TTC549 (cell line): ENCODE results near the gene TNFSF15.

Source experiments
- FAIRE-seq: peaks from 2 replicates; lab custom pipeline; 2012; peaks lifted over from hg19 to GRCh38; lab: Jason Lieb, UNC

TNFSF15 gene

DNA sequence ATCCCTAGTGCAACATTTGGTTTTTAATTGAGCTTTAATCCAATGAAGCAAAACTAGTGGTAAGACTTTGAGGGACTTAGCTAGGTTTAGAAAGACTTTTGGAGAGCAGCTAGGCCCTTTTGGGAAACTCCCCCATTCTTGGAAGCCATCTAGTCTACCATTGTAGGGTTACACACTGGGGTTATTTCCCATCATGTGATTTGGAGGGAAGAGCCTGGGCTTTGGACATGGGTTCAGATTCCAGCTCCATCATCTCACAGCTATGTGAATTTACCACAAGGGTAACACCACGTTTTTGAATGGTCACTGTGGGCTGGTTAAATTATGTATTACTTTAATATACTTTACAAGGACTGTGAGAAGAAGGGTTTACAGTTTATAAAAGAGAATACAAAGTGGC lies 18.3 kb upstream of the TNFSF15 start:
- FAIRE-seq = no peak

DNA sequence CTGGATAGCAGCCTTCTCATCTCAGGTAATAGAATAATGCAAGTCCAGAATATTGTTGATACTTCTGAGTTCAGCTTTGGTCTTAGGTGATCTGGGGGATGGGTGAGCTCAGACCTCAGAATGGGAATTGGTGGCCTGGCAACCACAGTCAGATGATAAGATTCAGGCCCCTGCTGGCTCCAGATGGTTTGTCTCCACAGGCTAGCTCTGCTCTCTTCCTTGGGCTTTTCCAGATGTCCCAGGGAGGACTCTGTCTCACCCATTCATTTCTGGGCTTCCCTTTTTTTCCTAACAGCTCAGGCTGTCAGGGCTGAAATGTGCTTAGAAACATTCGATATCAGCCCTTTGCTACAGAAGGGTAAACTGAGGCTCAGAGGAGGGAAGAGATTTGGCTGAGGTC lies 17.6 kb upstream of the TNFSF15 start:
- FAIRE-seq = no peak

DNA sequence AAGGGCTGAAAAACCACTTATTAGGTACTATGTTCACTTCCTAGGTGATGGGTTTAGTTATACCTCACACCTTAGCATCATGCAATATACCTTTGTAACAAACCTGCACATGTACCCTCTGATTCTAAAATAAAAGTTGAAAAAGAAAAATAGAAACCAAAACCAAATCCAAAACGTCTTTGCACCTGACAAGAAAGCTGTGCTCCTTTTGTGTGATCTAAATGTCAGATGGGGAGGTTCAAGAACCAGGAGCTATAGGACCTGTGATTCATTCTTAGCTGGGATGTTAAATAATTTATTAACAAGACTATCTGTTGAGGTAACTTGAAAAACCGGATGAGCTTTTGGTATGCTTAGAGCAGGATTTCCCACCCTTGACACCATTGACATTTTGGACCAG lies 16.9 kb upstream of the TNFSF15 start:
- FAIRE-seq = no peak

DNA sequence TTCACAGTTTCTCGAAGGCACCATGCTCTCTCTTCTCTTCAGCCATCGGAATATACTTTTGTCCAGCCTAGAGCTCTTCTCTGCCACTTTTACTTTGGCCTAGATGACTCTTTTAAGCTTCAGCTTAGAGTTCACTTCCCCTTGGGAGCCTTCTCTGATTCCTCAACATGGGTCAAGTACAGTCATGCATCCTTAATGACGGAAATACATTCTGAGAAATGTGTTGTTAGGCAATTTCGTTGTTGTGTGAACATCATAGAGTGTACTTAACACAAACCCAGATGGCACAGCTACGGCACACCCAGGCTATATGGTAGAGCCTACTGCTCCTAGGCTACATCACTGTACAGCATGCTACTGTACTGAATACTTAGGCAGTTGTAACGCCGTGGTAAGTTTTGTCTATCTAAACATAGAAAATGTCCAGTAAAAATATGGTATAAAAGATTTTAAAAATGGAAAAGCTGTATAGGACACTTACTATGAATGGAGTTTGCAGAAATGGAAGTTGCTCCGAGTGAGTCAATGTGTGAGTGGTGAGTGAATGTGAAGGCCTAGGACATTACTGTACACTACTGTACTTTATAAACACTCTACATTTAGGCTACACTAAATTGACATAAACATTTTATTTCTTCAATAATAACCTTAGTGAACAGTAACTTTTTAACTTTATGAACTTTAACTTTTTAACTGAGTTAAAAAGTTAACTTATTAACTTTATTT lies 15.1 kb upstream of the TNFSF15 start:
- FAIRE-seq = no peak

DNA sequence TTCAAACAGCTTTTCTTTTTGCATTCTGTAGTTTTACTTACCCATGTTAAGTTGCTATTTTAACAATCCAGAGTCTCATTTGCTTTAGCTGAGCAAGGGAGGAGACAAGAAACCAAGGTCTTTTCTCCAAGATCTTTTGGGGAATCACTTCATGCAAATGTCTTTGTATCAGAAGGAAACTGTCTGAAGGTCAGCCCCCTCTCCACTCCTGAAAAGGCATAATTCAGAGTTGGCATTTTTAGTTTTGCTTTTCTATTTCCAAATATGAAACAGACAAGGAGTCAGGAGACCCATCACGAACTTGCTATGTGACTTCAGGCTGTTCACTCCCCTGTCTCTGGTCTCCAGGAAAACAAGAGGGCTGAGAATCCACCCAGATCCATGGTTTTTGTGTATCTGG lies 12.3 kb upstream of the TNFSF15 start:
- no peak for FAIRE-seq

DNA sequence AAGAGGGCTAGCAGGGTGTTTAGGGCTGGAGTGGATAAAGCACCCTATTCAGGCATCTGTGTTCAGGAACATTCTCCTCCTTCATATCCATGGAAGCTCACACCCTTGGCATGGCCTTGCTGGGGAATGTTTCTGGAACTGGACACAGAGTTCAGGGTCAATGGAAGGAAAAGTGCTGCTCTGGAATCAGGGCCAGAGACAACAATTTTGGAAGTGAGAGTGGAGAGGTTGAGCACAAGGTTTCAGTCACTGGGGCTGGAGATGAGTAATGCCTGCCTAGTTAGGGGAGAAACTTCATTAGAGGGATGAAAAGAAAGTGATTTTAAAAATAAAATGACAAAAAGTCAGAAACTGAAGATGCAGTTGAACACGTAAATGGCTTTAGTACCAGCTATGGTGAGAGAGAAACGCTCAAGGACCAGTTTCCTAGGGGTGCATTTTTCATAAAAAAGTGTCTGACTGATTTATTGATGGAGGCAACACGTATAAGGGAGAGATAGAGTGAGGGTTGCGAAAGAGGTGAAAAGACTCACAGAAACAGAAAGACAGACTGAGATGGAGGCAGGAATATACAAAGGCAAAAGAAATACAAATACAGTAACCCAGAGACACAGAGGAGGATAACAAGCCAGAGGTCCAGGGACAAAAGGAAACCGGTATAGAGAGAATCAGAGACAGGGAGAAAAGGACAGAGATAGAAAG lies 8.0 kb upstream of the TNFSF15 start:
- no peak for FAIRE-seq

DNA sequence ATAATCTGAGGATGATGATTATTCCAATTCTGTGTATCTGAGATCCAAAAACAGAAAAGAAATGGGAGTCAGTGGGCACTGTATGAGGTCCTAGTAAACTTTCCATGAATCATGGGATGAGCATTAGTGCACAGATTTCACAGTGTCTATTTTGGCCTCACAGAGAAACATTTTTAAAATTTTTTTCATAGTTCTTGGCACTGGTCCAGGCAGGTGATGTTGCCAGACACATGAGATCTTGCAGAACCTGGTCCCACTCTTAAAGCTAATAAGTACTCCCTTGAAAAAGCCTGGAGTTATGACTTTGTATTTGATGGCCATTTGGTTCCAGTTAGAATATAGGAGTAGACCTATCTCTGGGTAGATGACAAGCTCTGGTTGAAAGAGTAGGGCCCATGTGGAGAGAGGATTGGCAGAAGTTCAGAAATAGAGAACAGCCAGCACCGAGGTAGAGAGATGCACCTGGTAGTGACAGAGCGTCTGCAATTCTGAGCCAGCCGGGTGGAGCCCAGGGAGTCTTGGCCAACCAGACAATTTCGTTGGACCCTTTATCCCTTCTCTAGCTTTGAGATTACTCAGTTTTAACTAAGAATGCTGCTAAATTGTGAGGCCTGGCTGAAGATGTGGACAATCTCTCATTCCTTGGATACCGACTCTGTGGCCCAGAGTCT lies 6.3 kb upstream of the TNFSF15 start:
- no peak for FAIRE-seq

DNA sequence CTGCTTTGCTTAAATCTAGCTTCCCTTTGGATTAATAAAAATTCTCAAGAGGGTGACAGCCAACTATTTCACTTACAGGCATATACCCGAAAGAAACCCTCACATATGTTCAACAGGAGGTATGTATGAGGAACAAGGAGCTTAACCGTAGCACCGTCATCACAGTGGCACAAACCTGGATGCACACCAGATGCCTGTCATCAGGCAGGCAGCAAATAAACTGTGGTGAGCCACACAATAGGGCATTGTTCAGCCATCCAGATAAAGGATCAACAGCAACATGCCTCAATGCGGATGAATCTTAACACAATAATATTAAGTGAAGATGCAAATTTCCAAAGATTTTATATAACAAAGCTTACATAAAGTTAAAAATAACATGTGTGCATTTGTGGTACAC lies 5.5 kb upstream of the TNFSF15 start:
- FAIRE-seq = no peak

DNA sequence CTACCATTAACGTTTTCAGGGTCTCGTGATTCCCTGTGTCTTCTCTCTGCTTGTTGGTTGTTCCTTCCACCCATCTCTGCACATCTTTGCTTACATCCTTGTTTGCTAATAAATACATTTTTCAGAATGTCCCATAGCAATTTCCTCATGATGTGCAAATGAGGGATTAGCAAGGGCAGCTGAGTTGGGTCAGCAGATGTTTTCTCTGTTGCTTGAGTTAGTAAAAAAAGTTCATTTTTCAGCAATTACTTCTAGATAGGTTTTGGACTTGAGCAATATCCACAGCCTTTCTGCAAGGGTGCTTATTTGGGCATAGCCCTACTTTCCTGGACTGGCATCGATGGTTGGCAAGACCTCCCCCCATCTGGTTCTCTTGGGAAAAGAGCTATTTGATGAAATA lies 4.8 kb upstream of the TNFSF15 start:
- no peak for FAIRE-seq

DNA sequence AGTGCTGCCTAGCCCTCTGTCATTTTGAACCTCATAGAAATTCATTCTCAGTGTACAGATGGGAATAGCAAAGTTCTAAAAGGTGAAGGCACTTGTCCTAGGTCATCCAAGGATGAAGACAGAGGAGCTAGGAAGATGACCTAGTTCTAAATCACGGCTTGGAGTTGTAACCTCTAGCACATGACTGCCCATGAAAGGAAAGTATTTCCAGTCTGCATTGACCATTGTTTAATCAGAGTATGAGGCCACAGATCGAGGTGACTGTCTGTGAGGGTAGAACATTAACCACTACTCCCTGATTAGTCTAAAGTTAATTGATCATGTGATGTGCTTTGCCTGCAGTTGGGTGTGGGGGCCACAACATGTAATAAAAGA lies 674 bp upstream of the TNFSF15 start:
- no peak for FAIRE-seq

DNA sequence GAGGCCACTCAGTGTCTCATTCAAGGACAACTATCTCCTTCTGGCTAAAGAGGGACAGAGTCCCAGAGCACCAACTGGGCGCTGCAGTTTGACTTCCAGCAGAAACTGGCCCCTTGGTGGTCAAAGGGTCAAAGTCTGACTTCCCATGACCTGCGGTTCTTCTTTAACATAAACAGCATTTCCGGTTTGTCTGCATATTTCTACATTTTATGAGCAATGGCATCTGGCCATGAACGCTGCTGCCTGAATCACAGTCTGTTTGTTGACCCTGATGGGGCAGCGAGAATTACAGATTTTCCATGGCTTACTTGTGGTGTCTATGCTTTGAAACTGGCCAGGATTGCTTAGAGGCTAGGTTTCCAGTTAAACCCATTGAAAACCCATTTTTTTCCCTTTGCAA lies 1.3 kb downstream of the TNFSF15 start:
- no peak for FAIRE-seq

DNA sequence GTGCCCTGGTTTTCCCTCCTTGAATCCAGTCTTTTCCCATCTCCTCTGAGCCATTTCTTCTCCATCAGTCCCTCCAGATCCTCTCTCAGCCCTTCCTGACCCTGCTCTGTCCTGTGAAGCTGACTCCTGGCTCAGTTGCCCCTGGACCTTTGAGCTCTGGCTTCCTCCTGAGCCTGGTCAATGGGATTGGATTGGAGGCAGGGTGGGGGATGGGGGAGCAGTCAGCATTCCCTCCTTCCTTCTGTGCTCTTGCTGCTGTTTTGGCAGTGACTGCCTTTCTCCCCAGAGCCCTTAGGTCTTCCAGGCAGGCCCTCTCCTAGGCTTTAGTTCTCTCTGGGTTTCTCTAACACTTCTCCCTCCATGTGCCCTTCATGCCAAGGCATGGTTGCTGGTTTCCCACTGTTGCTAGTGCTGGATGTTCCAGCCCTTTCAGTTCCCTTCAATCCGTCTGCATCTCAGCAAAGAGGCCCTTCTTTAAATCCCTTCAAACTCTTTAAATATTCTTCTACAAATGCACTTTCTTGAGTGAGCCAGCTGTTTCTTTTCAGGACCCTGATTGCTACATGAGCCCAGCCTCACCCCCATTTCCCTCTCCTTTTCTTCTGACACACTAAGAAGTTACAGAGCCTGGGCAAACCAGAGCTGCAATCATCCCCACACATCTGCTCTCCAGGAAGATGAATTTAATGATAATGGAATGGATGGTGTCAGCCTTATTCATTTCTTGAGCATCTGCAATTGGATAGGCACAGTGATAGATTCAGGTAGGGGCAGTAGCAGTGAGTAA lies 2.2 kb downstream of the TNFSF15 start:
- FAIRE-seq = no peak

DNA sequence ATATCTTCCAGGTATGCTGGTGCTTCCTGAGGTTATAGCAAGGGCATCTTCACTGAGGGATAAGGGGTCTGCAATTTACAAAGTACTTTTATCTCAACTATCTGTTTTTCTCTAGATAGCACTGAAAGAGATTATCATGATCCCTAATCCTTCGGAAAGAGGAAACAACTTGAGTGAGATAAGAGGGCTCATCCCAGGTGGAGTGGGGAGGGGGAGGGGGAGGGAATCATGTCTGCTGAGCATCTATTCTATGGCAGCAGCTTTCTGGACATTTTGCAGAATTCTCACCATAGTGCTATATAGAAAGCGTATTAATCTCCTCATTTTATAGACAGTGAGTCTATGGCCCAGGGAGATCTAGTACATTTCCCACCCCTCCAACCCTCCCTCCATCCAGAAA lies 5.9 kb downstream of the TNFSF15 start:
- FAIRE-seq = no peak

DNA sequence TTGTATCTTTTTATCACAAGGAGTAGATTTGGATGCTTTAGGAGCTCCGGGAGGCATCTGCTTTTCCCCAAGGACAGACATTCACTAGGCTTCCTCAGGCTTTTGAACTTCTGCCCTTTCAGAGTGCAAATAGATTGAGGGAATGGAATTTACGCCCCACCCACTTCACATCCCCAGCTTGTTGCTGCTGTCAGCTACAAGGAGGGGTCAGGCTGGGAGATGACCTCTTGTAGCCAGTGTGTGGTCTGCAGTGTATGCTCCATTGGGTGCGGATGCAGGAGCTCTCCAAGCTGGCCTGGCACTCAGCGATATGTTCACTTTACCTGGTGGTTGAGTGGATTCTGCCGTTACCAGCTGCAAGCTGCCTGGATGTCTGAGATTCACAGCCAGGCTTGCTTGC lies 6.4 kb downstream of the TNFSF15 start:
- no peak for FAIRE-seq

DNA sequence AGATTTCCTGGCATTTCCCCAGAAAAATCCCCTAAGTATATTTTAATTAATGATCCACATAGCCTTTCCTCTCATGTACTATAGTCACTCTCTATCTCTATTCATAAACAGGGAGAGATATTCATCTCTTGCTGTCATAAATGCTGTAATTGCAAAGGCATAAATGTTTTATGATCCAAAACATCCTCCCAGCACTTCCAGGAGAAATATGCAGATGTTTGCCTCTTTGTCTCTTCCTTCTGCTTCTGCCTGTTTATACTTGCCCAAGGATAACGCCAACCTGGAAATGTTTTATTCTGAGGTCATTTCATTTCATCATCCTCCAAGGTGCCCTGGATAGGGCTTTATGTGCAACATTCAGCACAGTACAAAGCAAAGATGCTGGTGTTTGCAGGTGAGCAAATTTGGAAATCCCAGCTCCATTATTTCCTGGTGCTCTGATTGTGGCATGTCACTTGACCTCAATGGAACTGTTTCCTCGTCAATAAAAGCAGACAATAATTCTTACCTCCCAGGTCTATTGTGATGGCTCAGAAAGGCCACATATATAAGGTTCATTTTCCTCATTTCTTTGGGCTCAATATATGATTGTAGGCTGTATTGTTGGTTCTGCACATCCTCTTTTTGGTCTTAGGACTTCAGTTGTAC lies 6.9 kb downstream of the TNFSF15 start:
- no peak for FAIRE-seq

DNA sequence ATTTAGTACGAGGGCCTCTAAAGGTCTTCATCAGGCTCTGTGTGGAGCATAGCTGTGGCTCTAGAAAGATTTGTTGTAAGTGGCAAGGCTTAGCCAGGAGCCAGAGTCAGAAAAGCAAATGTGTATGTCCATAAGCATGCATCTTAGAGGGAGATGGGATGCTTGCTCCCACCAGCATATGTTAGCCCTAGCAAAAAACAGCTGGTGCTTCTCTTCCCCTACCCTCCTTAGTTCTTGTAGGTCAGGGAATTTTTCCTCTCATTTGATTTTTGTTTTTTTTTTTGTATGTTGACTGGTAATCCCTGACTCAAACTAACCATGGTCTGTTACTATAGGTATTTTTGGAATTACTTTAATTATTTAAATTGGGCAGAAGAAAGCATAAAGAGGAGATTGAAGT lies 7.7 kb downstream of the TNFSF15 start:
- no peak for FAIRE-seq

DNA sequence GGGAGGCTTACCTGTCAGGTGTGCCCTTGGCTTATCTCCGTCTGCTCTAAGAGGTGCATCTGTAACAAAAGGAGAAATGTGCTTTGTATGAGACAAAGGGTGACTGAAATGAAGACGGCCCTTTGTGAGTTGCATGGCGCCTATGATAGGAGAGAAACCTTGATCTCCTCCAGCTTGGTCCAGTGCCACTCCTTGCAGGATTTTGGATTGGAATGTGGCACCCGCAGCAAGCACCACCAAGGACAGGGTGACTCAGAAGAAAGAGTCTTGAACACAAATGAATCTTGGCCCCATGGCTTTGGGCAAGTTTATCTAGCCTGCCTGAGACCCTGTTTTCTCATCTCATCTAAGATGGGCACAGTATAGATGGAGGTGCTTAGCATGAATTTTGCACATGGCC lies 13.4 kb downstream of the TNFSF15 start:
- FAIRE-seq = no peak

DNA sequence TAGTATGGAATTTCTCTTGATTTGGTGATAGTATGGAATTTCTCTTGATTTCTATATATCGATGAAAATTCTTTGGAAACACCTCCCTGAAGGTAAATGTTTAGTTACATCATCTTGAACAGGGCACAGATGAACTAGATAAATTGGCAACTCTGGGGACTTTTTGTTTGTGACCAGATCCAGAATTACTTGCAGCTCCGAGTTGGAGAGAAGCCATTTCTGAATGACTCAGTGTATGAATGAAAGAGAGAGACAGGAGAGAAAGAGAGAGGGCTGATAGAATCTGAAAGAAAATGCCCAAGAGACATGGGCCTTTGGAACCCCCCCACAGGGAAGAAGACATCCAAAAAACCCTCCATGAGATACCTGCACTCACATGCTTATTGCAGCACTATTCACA lies 14.1 kb downstream of the TNFSF15 start:
- FAIRE-seq = no peak

DNA sequence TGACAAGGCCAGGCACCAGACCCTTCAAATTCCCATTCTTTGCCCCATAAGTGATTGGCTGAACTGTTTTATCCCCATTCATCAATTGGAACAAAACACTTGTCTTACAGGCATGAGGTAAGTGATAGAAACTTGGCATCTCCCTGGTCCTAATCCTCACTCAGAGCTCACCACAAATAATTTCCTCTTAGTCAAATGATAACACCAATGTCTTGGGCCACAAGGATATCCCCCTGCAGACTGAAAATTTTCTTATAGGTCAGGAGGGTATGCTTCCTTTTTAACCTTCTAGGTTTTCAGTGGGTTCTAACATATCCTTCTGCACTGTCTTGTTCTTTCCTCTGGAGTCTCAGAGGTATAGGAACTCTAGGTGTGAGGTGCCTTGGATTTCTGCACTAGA lies 14.5 kb downstream of the TNFSF15 start:
- FAIRE-seq = no peak

DNA sequence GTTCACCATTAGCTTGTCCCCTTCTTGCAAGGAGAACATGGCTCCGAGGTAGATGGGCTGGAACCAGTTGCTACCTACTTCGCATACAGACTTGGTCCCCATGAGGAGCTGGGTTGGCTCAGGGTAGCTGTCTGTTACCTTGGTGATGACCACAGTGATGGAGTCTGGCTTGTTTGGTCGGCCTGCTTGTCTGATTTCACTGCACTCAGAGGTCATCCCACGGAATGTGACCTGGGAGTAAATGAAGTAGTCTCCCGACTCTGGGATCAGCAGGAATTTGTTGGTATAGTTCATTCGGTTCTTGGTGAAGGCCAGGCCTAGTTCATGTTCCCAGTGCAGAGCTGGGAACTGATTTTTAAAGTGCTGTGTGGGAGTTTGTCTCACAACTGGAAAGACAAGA lies 15.3 kb downstream of the TNFSF15 start:
- no peak for FAIRE-seq

DNA sequence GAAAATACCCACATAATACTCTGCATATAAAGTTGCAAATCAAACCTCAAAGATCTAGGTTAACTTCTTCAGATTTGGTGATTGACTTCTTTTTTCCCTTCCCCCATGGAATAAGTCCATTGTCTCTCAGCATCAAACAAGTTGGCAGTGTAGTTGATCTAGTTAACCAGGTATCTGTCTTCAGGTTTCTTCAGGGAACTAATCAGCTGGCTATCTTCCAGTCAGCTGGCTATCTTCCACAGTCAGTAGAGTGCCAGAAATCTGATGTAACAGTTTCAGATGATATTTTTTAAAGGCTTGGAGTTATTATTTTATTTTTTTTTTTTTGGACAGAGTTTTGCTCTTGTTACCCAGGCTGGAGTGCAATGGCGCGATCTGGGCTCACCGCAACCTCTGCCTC lies 16.8 kb downstream of the TNFSF15 start:
- FAIRE-seq = no peak

DNA sequence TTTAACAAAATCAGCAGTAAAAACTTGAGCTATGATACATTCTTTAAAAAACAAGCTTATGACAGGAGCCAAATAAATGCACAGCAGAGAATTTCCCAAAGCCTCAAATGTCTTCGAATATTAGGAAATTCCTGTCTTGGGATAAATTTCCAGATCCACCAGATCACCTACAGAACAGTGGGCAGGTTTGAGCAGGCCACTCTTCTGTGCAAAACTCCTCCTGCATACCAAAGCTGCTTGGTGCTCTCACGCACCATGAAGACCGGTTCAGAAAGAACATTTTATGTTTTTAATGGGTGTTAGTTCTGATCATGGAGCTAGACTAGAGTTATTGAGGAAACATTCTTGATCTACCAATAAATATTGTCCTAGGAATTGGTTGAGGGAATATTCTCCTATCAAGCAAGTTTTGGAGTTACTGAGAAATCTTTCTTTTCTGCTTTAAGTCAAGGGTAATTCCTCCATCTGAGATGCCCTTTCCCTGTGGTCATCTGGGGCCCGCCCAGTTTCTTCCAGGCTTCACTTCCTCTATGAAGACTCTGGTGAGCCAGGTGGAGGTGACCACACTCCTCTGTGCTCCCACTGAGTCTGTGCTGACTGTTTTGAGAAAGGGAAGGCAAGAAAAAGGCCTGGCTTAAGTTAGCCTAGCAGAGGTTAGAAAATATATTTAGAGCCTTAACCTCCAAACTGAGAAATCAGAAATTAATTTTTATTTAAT lies 17.9 kb downstream of the TNFSF15 start:
- no peak for FAIRE-seq
